WI38 (cell line): ENCODE data around the gene RNU2-63P.
"Not testable (repeated sequence)": the region's sequence is repeated elsewhere in the genome, so short reads cannot be mapped to it uniquely, and the experiment has no call there.

Experiments used
- H3K4me3 ChIP-seq: 2 replicates; pipeline ENCODE4 v1.5.1; 2011; ENCODE audit warnings: low read depth, mild to moderate bottlenecking, control low read depth, low read length
- CTCF ChIP-seq: IDR thresholded peaks from 2 replicates; pipeline ENCODE4 v1.5.1; 2012; ENCODE audit warnings: low read depth, mild to moderate bottlenecking, control low read depth, low read length

RNU2-63P gene

GRCh38 chr2:87996570-87996969 is 19.8 kb downstream of the RNU2-63P start:
- no peak overlapping the region for H3K4me3 ChIP-seq
- no peak for TF ChIP-seq CTCF

GRCh38 chr2:87995756-87996155 is 20.6 kb downstream of the RNU2-63P start:
- no peak overlapping the region for H3K4me3 ChIP-seq
- TF ChIP-seq CTCF, result no peak

GRCh38 chr2:87994304-87994850 is 22.0 kb downstream of the RNU2-63P start:
- not testable (repeated sequence) for H3K4me3 ChIP-seq

- H3K4me3 ChIP-seq, result not testable (repeated sequence)
These were observed 23.8 kb downstream of the RNU2-63P start for GRCh38 chr2:87992569-87992968.

- H3K4me3 ChIP-seq, result not testable (repeated sequence)
These were observed 28.9 kb downstream of the RNU2-63P start for GRCh38 chr2:87987473-87987872.

- H3K4me3 ChIP-seq, result not testable (repeated sequence)
These were observed 30.4 kb downstream of the RNU2-63P start for GRCh38 chr2:87985902-87986301.

- H3K4me3 ChIP-seq, result not testable (repeated sequence)
These were observed 35.2 kb downstream of the RNU2-63P start for GRCh38 chr2:87981182-87981581.

GRCh38 chr2:87972385-87972784 is 44.0 kb downstream of the RNU2-63P start:
- not testable (repeated sequence) for H3K4me3 ChIP-seq
